ENCODE measurements around the gene MDH1. TPM values are rescaled to one million over a fixed set of nuclear protein-coding genes. Genes with fewer than 3 reads are reported as not detected.

Gene MDH1
- total RNA-seq, result 113 and 147 TPM in 2 replicates

DNA sequence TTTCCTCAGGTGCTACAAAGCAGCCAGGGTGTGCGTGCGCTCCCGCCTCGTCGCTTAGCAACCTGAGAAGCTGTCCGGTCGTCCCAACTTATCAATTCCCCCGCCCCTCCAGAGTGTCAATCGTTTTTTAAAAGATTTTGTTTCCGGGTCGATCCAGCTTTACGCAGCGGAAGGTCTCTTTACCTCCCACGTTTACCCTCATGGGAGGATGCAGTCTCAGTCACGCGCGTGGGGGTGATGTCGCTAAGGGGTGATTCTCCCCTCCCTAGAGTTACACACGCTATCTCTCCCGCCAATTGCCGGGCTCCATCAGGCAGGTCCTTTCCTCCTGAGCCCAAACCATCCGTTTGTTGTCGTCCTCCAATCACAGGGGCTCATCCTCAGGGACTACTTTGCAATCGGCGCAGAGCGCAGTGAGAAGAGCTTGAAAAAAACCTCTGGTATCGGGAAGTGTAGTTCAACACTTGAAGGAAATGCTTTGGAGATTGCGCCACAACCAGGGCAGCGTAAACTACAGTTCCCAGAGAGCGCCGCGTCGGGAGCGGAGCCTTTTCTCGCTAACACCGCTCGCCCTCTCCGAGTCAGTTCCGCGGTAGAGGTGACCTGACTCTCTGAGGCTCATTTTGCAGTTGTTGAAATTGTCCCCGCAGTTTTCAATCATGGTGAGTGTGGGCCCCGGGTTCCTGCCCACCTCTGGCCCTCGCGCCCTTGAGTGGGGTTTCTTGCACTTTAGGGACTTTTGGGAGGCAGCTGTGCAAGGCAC lies at the start of gene MDH1, which contains the start of gene WDPCP:
Gene MDH1 (plus strand): TSS at position 579 of the 763 bp plus-strand sequence. CDS start 81 bp downstream, at position 660.
Gene WDPCP (minus strand): TSS at position 93 of the 763 bp plus-strand sequence. CDS start 206 bp downstream, outside the sequence.

Other genes starting within 250 kb of the MDH1 start
- 5.8 and 6.1 TPM in 2 replicates for gene WDPCP, start 486 bp upstream of the MDH1 start, total RNA-seq

All from nasal cavity respiratory epithelium epithelial cell of viscerocranial mucosa (primary cell).